Stimulated activated CD4-positive, alpha-beta T cell treated with anti-CD3 and anti-CD28 coated beads, TNF-alpha, amount 100 ng/mL, for 24 hours (primary cell): Measurements from ENCODE around the gene UBE2E3.
"Not testable (repeated sequence)": the region's sequence is repeated elsewhere in the genome, so short reads cannot be mapped to it uniquely, and the experiment has no call there.

Source experiments
- DNase-seq, 3 experiments: peaks; one replicate each; pipeline ENCODE4 v3.0.0-alpha.2; 2020; ENCODE audit warnings: low read depth in 3 of 3

Gene UBE2E3

GRCh38 chr2:181025004-181025403 lies 44.6 kb downstream of the UBE2E3 start:
- DNase-seq, result no peak

- no peak for DNase-seq
These were observed 56.0 kb downstream of the UBE2E3 start for GRCh38 chr2:181036445-181036844.

GRCh38 chr2:181036848-181037603 lies 56.6 kb downstream of the UBE2E3 start:
- DNase-seq, result no peak

- no peak for DNase-seq
These were observed 57.5 kb downstream of the UBE2E3 start for GRCh38 chr2:181037922-181038321.

- no peak for DNase-seq
These were observed 58.4 kb downstream of the UBE2E3 start for GRCh38 chr2:181038796-181039195.

- DNase-seq, result not testable (repeated sequence)
These were observed 60.4 kb downstream of the UBE2E3 start for GRCh38 chr2:181040839-181041238.

- DNase-seq, result no peak
These were observed 61.3 kb downstream of the UBE2E3 start for GRCh38 chr2:181041661-181042060.

GRCh38 chr2:181042706-181043105 lies 62.3 kb downstream of the UBE2E3 start:
- no peak for DNase-seq

GRCh38 chr2:181046833-181047232 lies 66.4 kb downstream of the UBE2E3 start:
- no peak for DNase-seq

- DNase-seq, result no peak
These were observed 67.4 kb downstream of the UBE2E3 start for GRCh38 chr2:181047829-181048228.

GRCh38 chr2:181051861-181052522 lies 71.6 kb downstream of the UBE2E3 start:
- no peak for DNase-seq

GRCh38 chr2:181052523-181052891 lies 72.1 kb downstream of the UBE2E3 start:
- no peak for DNase-seq

GRCh38 chr2:181054256-181054655 lies 73.9 kb downstream of the UBE2E3 start:
- no peak for DNase-seq

GRCh38 chr2:181054843-181055242 lies 74.4 kb downstream of the UBE2E3 start:
- no peak for DNase-seq

GRCh38 chr2:181058378-181059269 lies 78.2 kb downstream of the UBE2E3 start:
- peak in 1 of 3 experiments; percentile 15 for DNase-seq

GRCh38 chr2:181063696-181064095 lies 83.3 kb downstream of the UBE2E3 start:
- no peak for DNase-seq

- DNase-seq, result no peak
These were observed 85.1 kb downstream of the UBE2E3 start for GRCh38 chr2:181065458-181065857.

- no peak for DNase-seq
These were observed 85.9 kb downstream of the UBE2E3 start for GRCh38 chr2:181066333-181066732.

GRCh38 chr2:181070119-181070835 lies 89.9 kb downstream of the UBE2E3 start:
- no peak for DNase-seq

- no peak for DNase-seq
These were observed 90.4 kb downstream of the UBE2E3 start for GRCh38 chr2:181070836-181071200.

GRCh38 chr2:181072486-181073235 lies 92.3 kb downstream of the UBE2E3 start:
- DNase-seq, result no peak
